ENCODE measurements around the gene JPH4. TPM values are rescaled to one million over a fixed set of nuclear protein-coding genes. Genes with fewer than 3 reads are reported as not detected.

The JPH4 gene
- polyA plus RNA-seq, 1 donor (not counting 4 experiments of a cell fraction or from before 2014, with no cell fraction given) = 0.01 TPM

DNA sequence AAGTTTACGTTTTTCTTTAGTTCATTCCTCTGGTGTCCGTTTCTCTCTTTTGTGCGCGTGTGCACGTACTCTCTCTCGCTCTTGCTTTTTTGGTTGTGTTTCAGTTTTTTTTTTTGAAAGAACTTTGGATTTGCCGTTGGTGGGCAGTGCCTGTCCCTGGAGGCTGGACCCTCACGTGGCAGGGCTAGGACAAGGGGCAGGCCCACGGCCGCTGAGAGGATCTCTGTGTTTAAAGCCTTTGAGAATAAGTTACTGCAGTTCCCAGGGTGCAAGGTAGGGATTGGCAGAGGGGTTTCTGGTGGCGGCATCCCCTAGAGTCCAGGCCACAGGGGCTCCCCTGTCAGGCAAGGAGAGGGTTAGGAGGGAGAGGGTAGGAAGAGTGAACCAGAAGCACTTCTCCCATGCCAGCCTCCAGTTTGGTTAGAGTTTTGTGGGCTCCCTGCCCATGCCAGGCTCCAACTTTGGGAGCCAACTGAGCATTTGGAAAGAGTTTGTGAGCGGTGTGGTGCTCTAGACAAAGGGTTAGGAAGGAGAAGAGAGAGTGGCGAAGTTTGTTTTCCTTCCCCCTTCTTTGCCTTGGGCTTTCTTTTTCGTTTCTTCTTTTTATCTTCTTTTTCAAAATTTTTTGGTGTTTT is 57.6 kb downstream of the JPH4 start:
- Histone ChIP-seq H3K36me3 (ENCODE audit: control insufficient read depth in 2 of 2, extremely low read depth in 1 of 2, insufficient read depth in 2 of 2, low read length in 2 of 2) (peaks cover 0 to 2% of the 10 kb centered on the region in 2 experiments), H3K27ac (ENCODE audit: control insufficient read depth, insufficient read depth, low read length) (no peak overlapping the region), H3K9me3 (ENCODE audit: control insufficient read depth, low read depth, low read length) (no peaks in the 10 kb centered on the region), H3K4me3 (ENCODE audit: control insufficient read depth in 2 of 3, extremely low read depth in 1 of 3, insufficient read depth in 2 of 3, low read depth in 1 of 3, low read length in 3 of 3) (no peak overlapping the region), H3K4me1 (ENCODE audit: control insufficient read depth, extremely low read depth, insufficient read depth, low read length) (no peaks in the 10 kb centered on the region), H2AFZ (ENCODE audit: control insufficient read depth, low read length) (no peak overlapping the region), H3K9me1 (ENCODE audit: control insufficient read depth, extremely low read depth, insufficient read depth, low read length) (no peaks in the 10 kb centered on the region), H3K79me2 (ENCODE audit: control insufficient read depth, insufficient read depth, low read length) (no peaks in the 10 kb centered on the region), H4K20me1 (ENCODE audit: control insufficient read depth, extremely low read depth, insufficient read depth, low read length) (no peaks in the 10 kb centered on the region), H3K9ac (ENCODE audit: control insufficient read depth, extremely low read depth, insufficient read depth, low read length) (no peak overlapping the region), H3K4me2 (ENCODE audit: control insufficient read depth, extremely low read depth, insufficient read depth, low read depth, low read length) (no peak overlapping the region), H3K27me3 (ENCODE audit: control insufficient read depth, extremely low read depth, insufficient read depth, low read length) (no peaks in the 10 kb centered on the region)
- DNase-seq (ENCODE audit: low read depth, low spot score) = no peak
- FAIRE-seq = no peak
- dilution Hi-C loops (cut with MboI; ENCODE audit: extremely low pct_ligation_motif_present, low sequenced_read_pairs) = no loop called here
- no peak for TF ChIP-seq CTCF (optimal IDR thresholded peaks at IDR 0.05 in 1 of 3, IDR thresholded peaks at IDR 0.05 in 1 of 3, conservative IDR thresholded peaks at IDR 0.05 in 1 of 3; ENCODE audit: extremely low read depth in 1 of 3, insufficient read depth in 2 of 3, low read length in 3 of 3)
- no peak for TF ChIP-seq EZH2 (IDR thresholded peaks at IDR 0.05; ENCODE audit: low read length)

DNA sequence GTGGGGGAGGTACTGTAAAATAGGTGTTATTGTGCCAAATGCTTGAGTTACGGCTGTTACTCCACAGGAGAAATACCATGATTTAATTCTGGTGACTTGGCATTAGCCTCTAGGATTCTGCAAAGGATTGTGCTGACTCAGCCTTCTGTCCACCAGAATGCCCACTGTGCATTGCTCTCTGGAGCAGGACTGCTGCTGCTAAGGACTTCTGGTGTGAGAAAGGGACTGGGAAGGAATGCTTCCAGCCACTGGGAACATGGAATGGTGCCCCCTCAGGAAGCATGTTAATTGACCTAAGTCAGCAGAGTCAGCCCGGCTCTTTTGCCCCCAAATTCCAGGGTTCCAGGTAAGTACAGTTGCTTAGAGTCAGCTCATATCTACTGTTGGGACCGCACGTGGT is 59.9 kb downstream of the JPH4 start:
- no peak overlapping the region for H2AFZ ChIP-seq (ENCODE audit: control insufficient read depth, low read length)

More for the DNA sequence above, 59.9 kb downstream of the JPH4 start:
- Histone ChIP-seq H4K20me1 (ENCODE audit: control insufficient read depth, extremely low read depth, insufficient read depth, low read length) (no peaks in the 10 kb centered on the region), H3K79me2 (ENCODE audit: control insufficient read depth, insufficient read depth, low read length) (no peaks in the 10 kb centered on the region), H3K36me3 (ENCODE audit: control insufficient read depth in 2 of 2, extremely low read depth in 1 of 2, insufficient read depth in 2 of 2, low read length in 2 of 2) (no peaks in the 10 kb centered on the region), H3K4me2 (ENCODE audit: control insufficient read depth, extremely low read depth, insufficient read depth, low read depth, low read length) (no peak overlapping the region), H3K4me3 (ENCODE audit: control insufficient read depth in 2 of 3, extremely low read depth in 1 of 3, insufficient read depth in 2 of 3, low read depth in 1 of 3, low read length in 3 of 3) (no peak overlapping the region), H3K27me3 (ENCODE audit: control insufficient read depth, extremely low read depth, insufficient read depth, low read length) (no peaks in the 10 kb centered on the region), H3K9me1 (ENCODE audit: control insufficient read depth, extremely low read depth, insufficient read depth, low read length) (no peaks in the 10 kb centered on the region), H3K9ac (ENCODE audit: control insufficient read depth, extremely low read depth, insufficient read depth, low read length) (no peak overlapping the region), H3K9me3 (ENCODE audit: control insufficient read depth, low read depth, low read length) (no peaks in the 10 kb centered on the region), H3K4me1 (ENCODE audit: control insufficient read depth, extremely low read depth, insufficient read depth, low read length) (no peaks in the 10 kb centered on the region), H3K27ac (ENCODE audit: control insufficient read depth, insufficient read depth, low read length) (no peak overlapping the region)
- FAIRE-seq = no peak
- TF ChIP-seq EZH2 (IDR thresholded peaks at IDR 0.05; ENCODE audit: low read length) = no peak
- TF ChIP-seq CTCF (optimal IDR thresholded peaks at IDR 0.05 in 1 of 3, IDR thresholded peaks at IDR 0.05 in 1 of 3, conservative IDR thresholded peaks at IDR 0.05 in 1 of 3; ENCODE audit: extremely low read depth in 1 of 3, insufficient read depth in 2 of 3, low read length in 3 of 3) = no peak
- DNase-seq (ENCODE audit: low read depth, low spot score) = no peak
- dilution Hi-C loops (cut with MboI; ENCODE audit: extremely low pct_ligation_motif_present, low sequenced_read_pairs) = no loop called here

Other genes with a start within 250 kb of the JPH4 start
- 0.76 to 2.1 TPM (median 1.2 TPM) in 3 replicates for gene SLC22A17, start 225.9 kb downstream of the JPH4 start, polyA plus RNA-seq
- 1.4 to 2.1 TPM (median 1.7 TPM) in 3 replicates for gene EFS, start 213.6 kb downstream of the JPH4 start, polyA plus RNA-seq
- gene IL25, start 206.0 kb downstream of the JPH4 start, polyA plus RNA-seq = not detected in 3 replicates
- not detected in 3 replicates for gene CMTM5, start 201.7 kb downstream of the JPH4 start, polyA plus RNA-seq
- not detected in 3 replicates for gene MYH6, start 170.5 kb downstream of the JPH4 start, polyA plus RNA-seq
- gene MYH7, start 143.1 kb downstream of the JPH4 start, polyA plus RNA-seq = not detected in 3 replicates
- gene NGDN, start 109.1 kb downstream of the JPH4 start, polyA plus RNA-seq = 42.3 to 58.7 TPM (median 50.6 TPM) in 3 replicates
- gene ZFHX2, start 27.0 kb downstream of the JPH4 start, polyA plus RNA-seq = 0.08 to 0.22 TPM (median 0.18 TPM) in 3 replicates
- gene THTPA, start 22.5 kb downstream of the JPH4 start, polyA plus RNA-seq = 3.2 to 4.3 TPM (median 4.3 TPM) in 3 replicates
- gene AP1G2, start 11.0 kb downstream of the JPH4 start, polyA plus RNA-seq = 119 to 230 TPM (median 128 TPM) in 3 replicates
- gene DHRS2, start 57.6 kb upstream of the JPH4 start, polyA plus RNA-seq = 0.14 to 0.26 TPM (median 0.20 TPM) in 3 replicates

All from keratinocyte (primary cell).